Rectal smooth muscle tissue (tissue), 1 donor: ENCODE results near the gene FEM1B.

Source experiments
- H3K27ac ChIP-seq: one replicate; pipeline ENCODE4 v1.7.0; 2013; ENCODE audit warnings: low read depth, low read length, inconsistent platforms
- H3K27me3 ChIP-seq: one replicate; pipeline ENCODE4 v1.7.0; 2013; ENCODE audit warnings: low read length; ENCODE audit not compliant: control insufficient read depth, insufficient read depth
- H3K36me3 ChIP-seq: one replicate; pipeline ENCODE4 v1.7.0; 2013; ENCODE audit warnings: low read length; ENCODE audit not compliant: control insufficient read depth, insufficient read depth
- H3K4me1 ChIP-seq: one replicate; pipeline ENCODE4 v1.7.0; 2013; ENCODE audit warnings: low read length; ENCODE audit not compliant: control insufficient read depth, insufficient read depth
- H3K4me3 ChIP-seq: one replicate; pipeline ENCODE4 v1.7.0; 2013; ENCODE audit warnings: low read length
- H3K9ac ChIP-seq: one replicate; pipeline ENCODE4 v1.7.0; 2013; ENCODE audit warnings: low read length

Gene FEM1B

GRCh38 chr15:68264282-68264681 lies 13.3 kb upstream of the FEM1B start:
- no peak overlapping the region for H3K9ac ChIP-seq
- no peak overlapping the region for H3K4me3 ChIP-seq
- no peaks in the 10 kb centered on the region for H3K27me3 ChIP-seq
- H3K4me1 ChIP-seq = no peaks in the 10 kb centered on the region
- H3K27ac ChIP-seq = no peak overlapping the region
- no peaks in the 10 kb centered on the region for H3K36me3 ChIP-seq

GRCh38 chr15:68265081-68265480 lies 12.5 kb upstream of the FEM1B start:
- H3K4me3 ChIP-seq = no peak overlapping the region
- no peaks in the 10 kb centered on the region for H3K27me3 ChIP-seq
- H3K9ac ChIP-seq = no peak overlapping the region
- no peak overlapping the region for H3K27ac ChIP-seq
- H3K36me3 ChIP-seq = no peaks in the 10 kb centered on the region
- H3K4me1 ChIP-seq = no peaks in the 10 kb centered on the region

GRCh38 chr15:68265674-68266073 lies 11.9 kb upstream of the FEM1B start:
- H3K36me3 ChIP-seq = no peaks in the 10 kb centered on the region
- H3K9ac ChIP-seq = no peak overlapping the region
- H3K4me1 ChIP-seq = no peaks in the 10 kb centered on the region
- H3K4me3 ChIP-seq = no peak overlapping the region
- H3K27me3 ChIP-seq = no peaks in the 10 kb centered on the region
- no peak overlapping the region for H3K27ac ChIP-seq

GRCh38 chr15:68268405-68268804 lies 9.1 kb upstream of the FEM1B start:
- Histone ChIP-seq H3K27ac (no peak overlapping the region), H3K4me1 (peaks cover 14% of the 10 kb centered on the region), H3K9ac (no peak overlapping the region), H3K27me3 (no peaks in the 10 kb centered on the region), H3K4me3 (no peak overlapping the region), H3K36me3 (no peaks in the 10 kb centered on the region)

GRCh38 chr15:68271854-68272471 lies 5.6 kb upstream of the FEM1B start:
- no peak overlapping the region for H3K9ac ChIP-seq
- no peaks in the 10 kb centered on the region for H3K27me3 ChIP-seq
- peak overlapping the region; percentile 90 for H3K27ac ChIP-seq
- H3K4me1 ChIP-seq = peaks cover 25% of the 10 kb centered on the region
- H3K36me3 ChIP-seq = no peaks in the 10 kb centered on the region
- peak overlapping the region; percentile 47 for H3K4me3 ChIP-seq

GRCh38 chr15:68272721-68273271 lies 4.7 kb upstream of the FEM1B start:
- H3K27ac ChIP-seq = peak overlapping the region; percentile 90
- no peaks in the 10 kb centered on the region for H3K27me3 ChIP-seq
- no peak overlapping the region for H3K4me3 ChIP-seq
- no peak overlapping the region for H3K9ac ChIP-seq
- no peaks in the 10 kb centered on the region for H3K36me3 ChIP-seq
- peaks cover 26% of the 10 kb centered on the region for H3K4me1 ChIP-seq

- H3K27me3 ChIP-seq = no peaks in the 10 kb centered on the region
- no peak overlapping the region for H3K9ac ChIP-seq
- H3K4me1 ChIP-seq = peaks cover 28% of the 10 kb centered on the region
- no peak overlapping the region for H3K4me3 ChIP-seq
- no peak overlapping the region for H3K27ac ChIP-seq
- H3K36me3 ChIP-seq = no peaks in the 10 kb centered on the region
Measured at GRCh38 chr15:68274201-68274848, 3.2 kb upstream of the FEM1B start.

- H3K36me3 ChIP-seq = no peaks in the 10 kb centered on the region
- H3K27ac ChIP-seq = peak overlapping the region; percentile 100
- no peaks in the 10 kb centered on the region for H3K27me3 ChIP-seq
- H3K9ac ChIP-seq = no peak overlapping the region
- H3K4me1 ChIP-seq = peaks cover 28% of the 10 kb centered on the region
- no peak overlapping the region for H3K4me3 ChIP-seq
Measured at GRCh38 chr15:68275165-68275746, 2.3 kb upstream of the FEM1B start.

- Histone ChIP-seq H3K4me1 (peaks cover 34% of the 10 kb centered on the region), H3K9ac (peak overlapping the region; percentile 89), H3K27ac (peak overlapping the region; percentile 100), H3K27me3 (no peaks in the 10 kb centered on the region), H3K36me3 (no peaks in the 10 kb centered on the region), H3K4me3 (peak overlapping the region; percentile 100)
Measured at GRCh38 chr15:68276668-68277067, 877 bp upstream of the FEM1B start.

GRCh38 chr15:68277131-68277602 lies 378 bp upstream of the FEM1B start:
- Histone ChIP-seq H3K4me1 (peaks cover 34% of the 10 kb centered on the region), H3K27ac (peak overlapping the region; percentile 100), H3K9ac (peak overlapping the region; percentile 89), H3K36me3 (no peaks in the 10 kb centered on the region), H3K27me3 (no peaks in the 10 kb centered on the region), H3K4me3 (peak overlapping the region; percentile 100)

DNA sequence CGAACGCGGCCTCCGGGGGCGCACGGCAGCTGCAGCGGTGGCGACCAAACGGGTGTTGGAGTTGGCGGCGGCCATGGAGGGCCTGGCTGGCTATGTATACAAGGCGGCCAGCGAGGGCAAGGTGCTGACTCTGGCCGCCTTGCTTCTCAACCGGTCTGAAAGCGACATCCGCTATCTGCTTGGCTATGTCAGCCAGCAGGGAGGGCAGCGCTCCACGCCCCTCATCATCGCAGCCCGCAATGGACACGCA lies 725 bp downstream of the FEM1B start:
- H3K27me3 ChIP-seq = no peaks in the 10 kb centered on the region
- peaks cover 26% of the 10 kb centered on the region for H3K4me1 ChIP-seq
- peak overlapping the region; percentile 100 for H3K4me3 ChIP-seq
- H3K27ac ChIP-seq = peak overlapping the region; percentile 100
- peak overlapping the region; percentile 77 for H3K9ac ChIP-seq
- H3K36me3 ChIP-seq = no peaks in the 10 kb centered on the region

- peak overlapping the region; percentile 77 for H3K9ac ChIP-seq
- peak overlapping the region; percentile 100 for H3K27ac ChIP-seq
- H3K4me1 ChIP-seq = peaks cover 26% of the 10 kb centered on the region
- peak overlapping the region; percentile 100 for H3K4me3 ChIP-seq
- no peaks in the 10 kb centered on the region for H3K27me3 ChIP-seq
- H3K36me3 ChIP-seq = no peaks in the 10 kb centered on the region
Measured at GRCh38 chr15:68278595-68279405, 1.3 kb downstream of the FEM1B start.
